Neutrophil (primary cell): ENCODE measurements around the gene RNF212B.
"Not testable (repeated sequence)": the region's sequence is repeated elsewhere in the genome, so short reads cannot be mapped to it uniquely, and the experiment has no call there.

Experiments used
- H3K27ac ChIP-seq: fragments of 200-600 bp; sonication (generic); 2 replicates; pipeline ENCODE4 v1.5.1; 2016; ENCODE audit warnings: mild to moderate bottlenecking, moderate library complexity
- H3K27me3 ChIP-seq: fragments of 200-600 bp; sonication (generic); 2 replicates; pipeline ENCODE4 v1.6.0; 2016; ENCODE audit warnings: mild to moderate bottlenecking
- H3K36me3 ChIP-seq: fragments of 200-600 bp; sonication (generic); 2 replicates; pipeline ENCODE4 v1.5.1; 2017
- H3K4me1 ChIP-seq, 2 experiments: fragments of 200-600 bp in 1 of 2; sonication (generic) in 1 of 2; 1 replicate in 1 of 2; 2 replicates in 1 of 2; pipeline versions ENCODE4 v1.5.1 to v1.6.1; 2013 to 2016; ENCODE audit warnings: low read depth in 1 of 2, low read length in 1 of 2, mild to moderate bottlenecking in 1 of 2, moderate library complexity in 1 of 2; ENCODE audit not compliant: control insufficient read depth in 1 of 2, insufficient read depth in 1 of 2
- H3K4me3 ChIP-seq, 2 experiments: fragments of 200-600 bp in 1 of 2; sonication (generic) in 1 of 2; 1 replicate in 1 of 2; 2 replicates in 1 of 2; pipeline ENCODE4 v1.5.1; 2013 to 2016; ENCODE audit warnings: low read depth in 1 of 2, low read length in 1 of 2, mild to moderate bottlenecking in 1 of 2, moderate library complexity in 1 of 2
- H3K9me3 ChIP-seq: fragments of 200-600 bp; sonication (generic); 2 replicates; pipeline ENCODE4 v1.5.1; 2016
- CTCF ChIP-seq: fragments of 200-600 bp; sonication (generic); IDR thresholded peaks from 2 replicates; pipeline ENCODE4 v1.5.1; 2016; ENCODE audit warnings: antibody characterized with exemption

Gene RNF212B

GRCh38 chr14:23269193-23269592, 31.5 kb downstream of the RNF212B start:
- no peak overlapping the region for H3K27ac ChIP-seq
- TF ChIP-seq CTCF = no peak
- H3K4me1 ChIP-seq = no peaks in the 10 kb centered on the region
- no peaks in the 10 kb centered on the region for H3K36me3 ChIP-seq
- peaks cover 8% of the 10 kb centered on the region for H3K27me3 ChIP-seq
- no peak overlapping the region for H3K4me3 ChIP-seq
- no peaks in the 10 kb centered on the region for H3K9me3 ChIP-seq

- Histone ChIP-seq H3K27me3 (no peaks in the 10 kb centered on the region), H3K36me3 (peaks cover 17% of the 10 kb centered on the region), H3K4me3 (no peak overlapping the region), H3K4me1 (no peaks in the 10 kb centered on the region), H3K9me3 (no peaks in the 10 kb centered on the region), H3K27ac (no peak overlapping the region)
- no peak for TF ChIP-seq CTCF
Observed at GRCh38 chr14:23275412-23275811, 37.7 kb downstream of the RNF212B start.

- Histone ChIP-seq H3K4me3 (no peak overlapping the region), H3K9me3 (no peaks in the 10 kb centered on the region), H3K27ac (no peak overlapping the region), H3K36me3 (peaks cover 17% of the 10 kb centered on the region), H3K4me1 (no peaks in the 10 kb centered on the region), H3K27me3 (no peaks in the 10 kb centered on the region)
- TF ChIP-seq CTCF = no peak
Observed at GRCh38 chr14:23277189-23277588, 39.5 kb downstream of the RNF212B start.

DNA sequence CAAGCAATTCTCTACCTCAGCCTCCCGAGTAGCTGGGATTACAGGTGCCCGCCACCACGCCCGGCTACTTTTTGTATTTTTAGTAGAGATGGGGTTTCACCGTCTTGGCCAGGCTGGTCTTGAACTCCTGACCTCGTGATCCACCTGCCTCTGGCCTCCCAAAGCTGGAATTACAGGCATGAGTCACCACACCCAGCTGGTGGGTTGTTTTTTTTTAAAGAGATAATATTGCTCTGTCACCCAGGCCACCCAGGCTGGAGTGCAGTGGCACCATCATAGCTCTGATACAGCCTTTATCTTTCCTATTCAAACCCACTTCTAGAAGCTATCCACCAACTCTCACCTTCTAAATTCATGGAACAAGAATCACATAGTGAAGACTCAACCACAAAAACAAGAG, 40.2 kb downstream of the RNF212B start:
- H3K27me3 ChIP-seq, H3K4me1 ChIP-seq, H3K9me3 ChIP-seq, H3K27ac ChIP-seq, H3K4me3 ChIP-seq: not testable (repeated sequence)
- peaks cover 17% of the 10 kb centered on the region for H3K36me3 ChIP-seq

DNA sequence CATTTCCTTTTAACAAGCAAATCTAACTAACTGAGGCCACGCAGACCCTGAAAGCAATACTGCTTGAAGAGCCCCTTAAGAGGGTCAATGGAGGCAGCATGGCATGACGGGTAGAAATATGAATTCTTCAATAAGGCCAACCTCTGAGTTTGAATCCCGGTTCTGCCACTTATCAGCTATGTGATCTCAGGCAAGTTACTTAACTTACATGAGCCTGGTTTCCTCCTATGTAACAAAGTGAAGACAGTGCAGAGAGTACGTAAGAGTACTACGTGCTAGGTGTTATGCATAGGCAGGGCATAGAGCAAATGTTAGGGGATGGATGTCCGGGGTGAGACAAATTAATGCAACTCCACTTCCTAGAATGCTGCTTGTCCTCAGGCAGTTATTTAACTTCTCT, 43.5 kb downstream of the RNF212B start:
- H3K9me3 ChIP-seq = no peaks in the 10 kb centered on the region
- H3K27ac ChIP-seq = no peak overlapping the region
- TF ChIP-seq CTCF = no peak
- H3K27me3 ChIP-seq = no peaks in the 10 kb centered on the region
- H3K4me3 ChIP-seq = no peak overlapping the region
- H3K36me3 ChIP-seq = peaks cover 9% of the 10 kb centered on the region
- peaks cover 14 to 17% of the 10 kb centered on the region in 2 experiments for H3K4me1 ChIP-seq

GRCh38 chr14:23284654-23285529, 47.2 kb downstream of the RNF212B start:
- H3K4me3 ChIP-seq = peak overlapping the region; percentile 89
- H3K27ac ChIP-seq = peak overlapping the region; percentile 86
- TF ChIP-seq CTCF = no peak
- H3K4me1 ChIP-seq = peaks cover 23 to 30% of the 10 kb centered on the region in 2 experiments
- H3K9me3 ChIP-seq = no peaks in the 10 kb centered on the region
- H3K36me3 ChIP-seq = no peaks in the 10 kb centered on the region
- no peaks in the 10 kb centered on the region for H3K27me3 ChIP-seq
